MM.1S (cell line): ENCODE data around the gene KIR2DL4.
"Not testable (repeated sequence)": the region's sequence is repeated elsewhere in the genome, so short reads cannot be mapped to it uniquely, and the experiment has no call there.

Source experiments
- DNase-seq: peaks from one replicate; pipeline ENCODE4 v3.0.0-alpha.2; 2015
- H2AFZ ChIP-seq: fragments of 300-600 bp; sonication (generic); 2 replicates; pipeline ENCODE4 v1.6.0; 2016; ENCODE audit warnings: antibody characterized with exemption, low read length
- H3F3A ChIP-seq: fragments of 300-600 bp; sonication (generic); 2 replicates; pipeline ENCODE4 v1.6.1; 2016; ENCODE audit warnings: mild to moderate bottlenecking, antibody characterized with exemption, low read length, moderate library complexity, mixed read lengths; ENCODE audit not compliant: insufficient read depth
- H3K27ac ChIP-seq: fragments of 300-600 bp; sonication (generic); 2 replicates; pipeline ENCODE4 v1.5.1; 2016; ENCODE audit warnings: mild to moderate bottlenecking, low read length
- H3K27me3 ChIP-seq: fragments of 300-600 bp; sonication (generic); replicated peaks from 2 replicates; pipeline ENCODE4 v1.6.0; 2016; ENCODE audit warnings: low read length; ENCODE audit not compliant: insufficient read depth
- H3K36me3 ChIP-seq: fragments of 300-600 bp; sonication (generic); replicated peaks from 2 replicates; pipeline ENCODE4 v1.6.1; 2016; ENCODE audit warnings: mild to moderate bottlenecking, low read length, mixed read lengths; ENCODE audit not compliant: insufficient read depth
- H3K4me1 ChIP-seq: fragments of 300-600 bp; sonication (generic); 2 replicates; pipeline ENCODE4 v1.6.1; 2016; ENCODE audit warnings: low read length, mixed read lengths
- H3K4me2 ChIP-seq: fragments of 300-600 bp; sonication (generic); 2 replicates; pipeline ENCODE4 v1.6.0; 2016; ENCODE audit warnings: low read depth, low read length
- H3K4me3 ChIP-seq: fragments of 300-600 bp; sonication (generic); 2 replicates; pipeline ENCODE4 v1.5.1; 2016; ENCODE audit warnings: low read length, mixed read lengths
- H3K79me2 ChIP-seq: fragments of 300-600 bp; sonication (generic); 2 replicates; pipeline ENCODE4 v1.6.1; 2016; ENCODE audit warnings: mixed run types, low read length, mixed read lengths
- H3K9ac ChIP-seq: fragments of 300-600 bp; sonication (generic); 2 replicates; pipeline ENCODE4 v1.6.1; 2016; ENCODE audit warnings: low read length, mixed read lengths
- H3K9me2 ChIP-seq: fragments of 300-600 bp; sonication (generic); replicated peaks from 2 replicates; pipeline ENCODE4 v1.6.1; 2016; ENCODE audit warnings: mild to moderate bottlenecking, low read length, mixed read lengths; ENCODE audit not compliant: insufficient read depth
- H3K9me3 ChIP-seq: fragments of 300-600 bp; sonication (generic); replicated peaks from 2 replicates; pipeline ENCODE4 v1.6.1; 2016; ENCODE audit warnings: mild to moderate bottlenecking, low read length, mixed read lengths; ENCODE audit not compliant: insufficient read depth
- H4K20me1 ChIP-seq: fragments of 300-600 bp; sonication (generic); 2 replicates; pipeline ENCODE4 v1.6.1; 2016; ENCODE audit warnings: mild to moderate bottlenecking, low read length, moderate library complexity, mixed read lengths; ENCODE audit not compliant: insufficient read depth

KIR2DL4 gene

DNA sequence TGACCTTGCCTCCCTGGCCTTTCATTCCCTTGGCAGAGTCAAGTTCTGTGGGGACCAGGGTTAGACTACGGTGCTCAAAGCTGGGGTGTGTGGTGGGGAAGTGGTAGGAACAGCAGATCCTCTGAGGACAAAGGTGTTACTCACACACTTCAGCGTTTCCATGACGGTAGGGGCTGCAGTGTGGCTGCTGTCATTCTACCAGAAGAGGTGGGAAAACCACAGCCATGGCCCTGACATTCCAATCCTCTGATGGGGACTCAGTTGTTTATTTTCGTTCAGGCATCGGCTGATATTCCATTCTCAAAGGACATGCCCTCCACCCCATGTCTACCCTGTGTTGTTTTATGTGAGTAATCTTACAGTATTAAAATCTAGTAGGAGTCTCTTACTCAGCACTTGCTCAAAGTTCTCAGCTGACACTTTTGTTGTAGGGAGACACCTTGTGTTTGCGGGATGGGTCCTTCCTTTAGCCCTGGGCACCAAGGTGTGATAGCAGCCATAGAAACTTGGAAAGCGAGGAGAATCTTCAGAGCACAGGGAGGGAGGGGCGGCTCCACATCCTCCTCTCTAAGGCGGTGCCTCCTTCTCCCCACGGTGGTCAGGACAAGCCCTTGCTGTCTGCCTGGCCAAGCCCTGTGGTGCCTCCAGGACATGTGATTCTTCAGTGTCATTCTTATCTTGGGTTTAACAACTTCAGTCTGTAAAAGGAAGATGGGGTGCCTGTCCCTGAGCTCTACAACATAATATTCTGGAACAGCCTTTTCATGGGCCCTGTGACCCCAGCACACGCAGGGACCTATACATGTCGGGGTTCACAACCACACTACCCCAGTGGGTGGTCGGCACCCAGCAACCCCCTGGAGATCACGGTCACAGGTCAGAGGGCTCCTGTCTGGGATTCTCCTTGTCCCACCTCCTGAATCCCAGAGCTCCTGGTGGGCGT lies 32.1 kb upstream of the KIR2DL4 start:
- H2AFZ ChIP-seq, H3K4me3 ChIP-seq, H3K27ac ChIP-seq, H3K4me2 ChIP-seq, H3F3A ChIP-seq, H3K36me3 ChIP-seq, DNase-seq, H4K20me1 ChIP-seq, H3K4me1 ChIP-seq, H3K9me3 ChIP-seq, H3K9me2 ChIP-seq, H3K9ac ChIP-seq, H3K27me3 ChIP-seq, H3K79me2 ChIP-seq: not testable (repeated sequence)

DNA sequence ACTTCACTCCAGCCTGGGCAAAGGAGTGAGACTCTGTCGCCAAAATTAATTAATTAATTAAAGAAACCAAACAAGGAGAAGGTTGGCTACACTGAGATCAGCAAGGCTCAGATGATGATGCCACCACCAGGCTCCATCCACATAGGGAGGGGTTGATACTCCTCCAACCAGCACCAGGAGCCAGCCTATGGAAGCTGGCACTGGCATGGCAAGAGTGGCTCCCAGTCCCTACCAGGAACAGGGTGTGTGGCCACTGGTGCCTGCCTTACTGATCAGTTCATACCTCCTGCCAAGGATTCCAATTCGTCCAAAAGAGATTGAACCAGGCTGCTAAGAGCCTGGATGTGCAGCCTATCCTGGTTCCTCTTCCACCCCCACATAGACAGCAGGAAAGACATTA lies 30.7 kb upstream of the KIR2DL4 start:
- H3K4me3 ChIP-seq, H3K27ac ChIP-seq, H3K79me2 ChIP-seq, H3K9me3 ChIP-seq, H3K27me3 ChIP-seq, H4K20me1 ChIP-seq, H3K9ac ChIP-seq, H3K9me2 ChIP-seq, H2AFZ ChIP-seq, H3F3A ChIP-seq, H3K4me2 ChIP-seq, DNase-seq, H3K36me3 ChIP-seq, H3K4me1 ChIP-seq: not testable (repeated sequence)

DNA sequence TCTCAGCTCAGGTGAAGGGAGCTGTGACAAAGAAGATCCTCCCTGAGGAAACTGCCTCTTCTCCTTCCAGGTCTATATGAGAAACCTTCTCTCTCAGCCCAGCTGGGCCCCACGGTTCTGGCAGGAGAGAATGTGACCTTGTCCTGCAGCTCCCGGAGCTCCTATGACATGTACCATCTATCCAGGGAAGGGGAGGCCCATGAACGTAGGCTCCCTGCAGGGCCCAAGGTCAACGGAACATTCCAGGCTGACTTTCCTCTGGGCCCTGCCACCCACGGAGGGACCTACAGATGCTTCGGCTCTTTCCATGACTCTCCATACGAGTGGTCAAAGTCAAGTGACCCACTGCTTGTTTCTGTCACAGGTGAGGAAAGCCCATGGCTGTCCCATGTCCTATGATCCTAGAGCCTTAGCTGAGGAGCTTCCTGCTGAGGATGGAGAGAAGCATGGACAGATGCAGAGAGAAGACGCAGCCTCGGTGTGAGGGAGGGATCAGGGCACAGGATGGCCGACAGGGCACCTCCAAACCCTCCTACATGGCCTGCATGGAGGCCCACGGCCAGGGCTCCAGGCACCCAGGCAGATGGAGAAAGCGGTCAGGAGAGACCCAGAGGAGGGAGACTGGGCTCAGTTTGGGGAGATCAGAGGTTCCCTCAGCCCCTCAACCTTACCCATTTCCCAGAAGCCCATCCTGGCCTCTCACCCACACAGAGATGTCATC lies 28.2 kb upstream of the KIR2DL4 start:
- not testable (repeated sequence) for H3K4me2 ChIP-seq, H3K9ac ChIP-seq, H3K9me3 ChIP-seq, H4K20me1 ChIP-seq, H2AFZ ChIP-seq, H3K9me2 ChIP-seq, H3K27ac ChIP-seq, H3F3A ChIP-seq, H3K36me3 ChIP-seq, H3K79me2 ChIP-seq, H3K4me3 ChIP-seq, DNase-seq, H3K4me1 ChIP-seq
- peaks cover 16% of the 10 kb centered on the region for H3K27me3 ChIP-seq

DNA sequence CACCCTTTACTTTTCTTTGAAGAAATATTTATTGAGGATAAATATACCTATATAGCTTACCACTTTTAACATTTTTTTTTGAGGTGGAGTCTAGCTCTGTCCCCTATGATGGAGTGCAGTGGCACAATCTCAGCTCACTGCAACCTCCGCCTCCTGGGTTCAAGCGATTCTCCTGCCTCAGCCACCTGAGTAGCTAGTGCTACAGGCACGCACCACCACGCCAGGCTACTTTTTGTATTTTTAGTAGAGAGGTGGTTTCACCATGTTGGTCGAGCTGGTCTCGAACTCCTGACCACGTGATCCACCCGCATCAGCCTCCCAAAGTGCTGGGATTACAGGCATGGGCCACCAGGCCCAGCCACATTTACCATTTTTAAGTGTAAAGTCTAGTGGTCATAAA lies 27.6 kb upstream of the KIR2DL4 start:
- H3K9ac ChIP-seq, H3K27ac ChIP-seq: not testable (repeated sequence)

DNA sequence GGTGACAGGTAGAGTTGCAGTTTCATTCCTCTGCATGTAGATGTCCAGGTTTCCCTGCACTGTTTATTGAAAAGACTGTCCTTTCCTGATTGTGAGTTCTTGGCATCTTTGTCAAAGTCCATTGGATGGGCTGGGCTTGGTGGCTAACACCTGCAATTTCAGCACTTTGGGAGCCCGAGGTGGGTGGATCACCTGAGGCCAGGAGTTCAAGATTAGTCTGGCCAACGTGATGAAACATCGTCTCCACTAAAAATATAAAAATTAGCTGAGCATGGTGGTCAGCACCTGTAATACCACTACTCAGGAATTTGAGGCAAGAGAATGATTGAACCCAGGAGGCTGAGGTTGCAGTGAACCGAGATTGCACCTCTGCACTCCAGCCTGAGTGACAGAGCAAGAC lies 25.6 kb upstream of the KIR2DL4 start:
- not testable (repeated sequence) for H3F3A ChIP-seq, H4K20me1 ChIP-seq, H2AFZ ChIP-seq, H3K9ac ChIP-seq, H3K4me3 ChIP-seq, H3K27ac ChIP-seq, H3K9me2 ChIP-seq, DNase-seq, H3K4me1 ChIP-seq, H3K36me3 ChIP-seq, H3K4me2 ChIP-seq, H3K9me3 ChIP-seq, H3K79me2 ChIP-seq
- H3K27me3 ChIP-seq, result peaks cover 14% of the 10 kb centered on the region

More for the DNA sequence above, 27.6 kb upstream of the KIR2DL4 start:
- not testable (repeated sequence) for H3K36me3 ChIP-seq, H3K4me1 ChIP-seq, H3F3A ChIP-seq, DNase-seq, H3K9me3 ChIP-seq, H3K79me2 ChIP-seq, H3K4me2 ChIP-seq, H3K4me3 ChIP-seq, H3K9me2 ChIP-seq, H4K20me1 ChIP-seq, H2AFZ ChIP-seq
- peaks cover 16% of the 10 kb centered on the region for H3K27me3 ChIP-seq

DNA sequence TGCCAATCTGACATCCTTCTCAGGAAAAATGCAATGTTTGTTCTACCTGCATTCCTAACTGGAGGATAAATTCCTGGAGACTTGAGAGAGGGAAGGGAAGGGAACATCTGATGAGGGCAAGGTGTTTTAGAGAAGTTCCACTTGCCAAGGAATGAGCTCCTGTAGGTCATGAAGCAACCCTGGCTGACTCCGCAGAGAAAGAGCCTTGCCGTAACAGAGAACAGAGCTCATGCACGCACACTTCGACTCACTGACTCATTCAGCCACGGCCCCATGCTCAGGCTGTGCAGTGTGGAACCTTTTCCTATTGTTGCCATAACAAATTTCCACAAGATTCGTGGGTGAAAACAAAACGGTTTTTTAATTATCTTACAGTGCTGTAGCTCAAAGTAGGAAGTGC lies 24.5 kb upstream of the KIR2DL4 start:
- not testable (repeated sequence) for H2AFZ ChIP-seq, H3K9me2 ChIP-seq, DNase-seq, H3F3A ChIP-seq, H3K36me3 ChIP-seq, H3K9me3 ChIP-seq, H3K4me1 ChIP-seq, H3K4me2 ChIP-seq, H3K79me2 ChIP-seq, H3K27ac ChIP-seq, H4K20me1 ChIP-seq, H3K9ac ChIP-seq, H3K4me3 ChIP-seq
- peaks cover 14% of the 10 kb centered on the region for H3K27me3 ChIP-seq

DNA sequence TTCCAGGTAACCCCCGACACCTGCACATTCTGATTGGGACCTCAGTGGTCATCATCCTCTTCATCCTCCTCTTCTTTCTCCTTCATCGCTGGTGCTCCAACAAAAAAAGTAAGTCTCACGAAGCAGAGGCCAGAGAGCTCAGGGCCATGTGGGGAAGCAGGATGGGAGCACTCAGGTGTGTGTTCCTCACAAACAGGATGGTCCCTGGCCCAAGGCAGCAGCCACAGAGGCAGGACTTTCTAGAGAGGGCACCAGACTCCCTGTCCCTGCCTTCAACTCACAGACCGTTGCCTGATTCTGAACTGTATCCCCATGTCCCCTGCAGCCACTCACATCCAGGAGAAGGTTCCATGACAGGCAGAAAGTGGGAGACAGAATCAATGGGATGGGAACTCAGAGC lies 20.5 kb upstream of the KIR2DL4 start:
- not testable (repeated sequence) for H3K9me3 ChIP-seq, H3K4me2 ChIP-seq, H3K27ac ChIP-seq, H3K4me3 ChIP-seq, H3K9ac ChIP-seq, H3F3A ChIP-seq, H4K20me1 ChIP-seq, H3K4me1 ChIP-seq, H2AFZ ChIP-seq, H3K9me2 ChIP-seq, H3K79me2 ChIP-seq, H3K36me3 ChIP-seq, DNase-seq
- peaks cover 18% of the 10 kb centered on the region for H3K27me3 ChIP-seq
